ENCODE data around the gene LLCFC1. TPM values are rescaled to one million over a fixed set of nuclear protein-coding genes. Genes with fewer than 3 reads are reported as not detected.

LLCFC1 gene
- total RNA-seq, 1 experiment from 2014 or later, result not detected

DNA sequence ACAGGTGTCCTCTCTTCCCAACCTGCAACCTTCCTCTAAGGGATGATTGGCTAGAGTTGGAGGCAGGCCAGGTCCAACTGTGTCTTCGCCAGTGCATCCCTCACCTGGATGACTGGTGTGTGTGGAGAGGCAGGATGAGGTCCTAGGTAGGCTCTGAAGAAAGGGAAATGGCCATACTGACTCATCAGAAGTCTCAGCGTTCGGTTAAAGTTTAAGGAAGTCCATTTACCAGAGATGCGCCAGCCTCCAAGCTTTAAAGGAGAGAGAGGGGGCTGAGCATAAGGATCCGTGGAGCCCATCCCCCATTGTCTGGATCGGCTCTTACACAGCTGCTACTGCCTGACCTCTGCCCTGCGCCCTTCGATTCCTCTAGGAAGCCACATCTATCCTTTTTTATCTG is 18.4 kb downstream of the LLCFC1 start:
- Mint-ChIP-seq H3K27me3 (ENCODE audit: low read depth) (peaks cover 6% of the 10 kb centered on the region), H3K27ac (no peak overlapping the region), H3K36me3 (peaks cover 28% of the 10 kb centered on the region), H3K9me3 (peaks cover 37% of the 10 kb centered on the region), H3K4me1 (peaks cover 46% of the 10 kb centered on the region), H3K4me3 (no peak overlapping the region)
- CTCF ChIA-PET, result no interaction called here
- ATAC-seq (peak; percentile 41; the same call in 1 of the 2 replicates), DNase-seq (ENCODE audit: low spot score) (no peak)
- POLR2A ChIA-PET, result interaction anchor here (0.6 kb wide), 1 partner anchor 29 kb away, joined by 5 read pairs; no protein-coding TSS in a partner anchor
- TF ChIP-seq, protein P1, sequence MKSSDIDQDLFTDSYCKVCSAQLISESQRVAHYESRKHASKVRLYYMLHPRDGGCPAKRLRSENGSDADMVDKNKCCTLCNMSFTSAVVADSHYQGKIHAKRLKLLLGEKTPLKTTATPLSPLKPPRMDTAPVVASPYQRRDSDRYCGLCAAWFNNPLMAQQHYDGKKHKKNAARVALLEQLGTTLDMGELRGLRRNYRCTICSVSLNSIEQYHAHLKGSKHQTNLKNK (CRISPR knock-in tag; IDR thresholded peaks at IDR 0.05), result no peak
- TF ChIP-seq ESRRA (CRISPR knock-in tag; IDR thresholded peaks at IDR 0.05; ENCODE audit: borderline replicate concordance), result no peak
- TF ChIP-seq RORB (CRISPR knock-in tag; IDR thresholded peaks at IDR 0.05), result no peak
- TF ChIP-seq SP1 (CRISPR knock-in tag; conservative IDR thresholded peaks at IDR 0.05), result no peak
- TF ChIP-seq, protein P2, sequence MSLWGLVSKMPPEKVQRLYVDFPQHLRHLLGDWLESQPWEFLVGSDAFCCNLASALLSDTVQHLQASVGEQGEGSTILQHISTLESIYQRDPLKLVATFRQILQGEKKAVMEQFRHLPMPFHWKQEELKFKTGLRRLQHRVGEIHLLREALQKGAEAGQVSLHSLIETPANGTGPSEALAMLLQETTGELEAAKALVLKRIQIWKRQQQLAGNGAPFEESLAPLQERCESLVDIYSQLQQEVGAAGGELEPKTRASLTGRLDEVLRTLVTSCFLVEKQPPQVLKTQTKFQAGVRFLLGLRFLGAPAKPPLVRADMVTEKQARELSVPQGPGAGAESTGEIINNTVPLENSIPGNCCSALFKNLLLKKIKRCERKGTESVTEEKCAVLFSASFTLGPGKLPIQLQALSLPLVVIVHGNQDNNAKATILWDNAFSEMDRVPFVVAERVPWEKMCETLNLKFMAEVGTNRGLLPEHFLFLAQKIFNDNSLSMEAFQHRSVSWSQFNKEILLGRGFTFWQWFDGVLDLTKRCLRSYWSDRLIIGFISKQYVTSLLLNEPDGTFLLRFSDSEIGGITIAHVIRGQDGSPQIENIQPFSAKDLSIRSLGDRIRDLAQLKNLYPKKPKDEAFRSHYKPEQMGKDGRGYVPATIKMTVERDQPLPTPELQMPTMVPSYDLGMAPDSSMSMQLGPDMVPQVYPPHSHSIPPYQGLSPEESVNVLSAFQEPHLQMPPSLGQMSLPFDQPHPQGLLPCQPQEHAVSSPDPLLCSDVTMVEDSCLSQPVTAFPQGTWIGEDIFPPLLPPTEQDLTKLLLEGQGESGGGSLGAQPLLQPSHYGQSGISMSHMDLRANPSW (CRISPR knock-in tag; conservative IDR thresholded peaks at IDR 0.05; ENCODE audit: low read depth), result no peak
- TF ChIP-seq OVOL2 (CRISPR knock-in tag; IDR thresholded peaks at IDR 0.05; ENCODE audit: borderline replicate concordance), result no peak
- TF ChIP-seq CBFB (CRISPR knock-in tag; IDR thresholded peaks at IDR 0.05; ENCODE audit: low read depth), result no peak
- TF ChIP-seq ZNF138 (CRISPR knock-in tag; conservative IDR thresholded peaks at IDR 0.05), result no peak
- no peak for TF ChIP-seq CREB1 (CRISPR knock-in tag; IDR thresholded peaks at IDR 0.05)
- no peak for TF ChIP-seq MXD4 (CRISPR knock-in tag; IDR thresholded peaks at IDR 0.05; ENCODE audit: borderline replicate concordance)
- no peak for TF ChIP-seq GABPB1 (CRISPR knock-in tag; IDR thresholded peaks at IDR 0.05)
- TF ChIP-seq, protein P3, sequence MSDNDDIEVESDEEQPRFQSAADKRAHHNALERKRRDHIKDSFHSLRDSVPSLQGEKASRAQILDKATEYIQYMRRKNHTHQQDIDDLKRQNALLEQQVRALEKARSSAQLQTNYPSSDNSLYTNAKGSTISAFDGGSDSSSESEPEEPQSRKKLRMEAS (CRISPR knock-in tag; IDR thresholded peaks at IDR 0.05), result no peak
- TF ChIP-seq, protein P4, sequence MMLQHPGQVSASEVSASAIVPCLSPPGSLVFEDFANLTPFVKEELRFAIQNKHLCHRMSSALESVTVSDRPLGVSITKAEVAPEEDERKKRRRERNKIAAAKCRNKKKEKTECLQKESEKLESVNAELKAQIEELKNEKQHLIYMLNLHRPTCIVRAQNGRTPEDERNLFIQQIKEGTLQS (CRISPR knock-in tag; conservative IDR thresholded peaks at IDR 0.05), result no peak
- TF ChIP-seq TEAD4 (CRISPR knock-in tag; IDR thresholded peaks at IDR 0.05), result no peak
- TF ChIP-seq NR3C1 (CRISPR knock-in tag; conservative IDR thresholded peaks at IDR 0.05; ENCODE audit: low read depth), result no peak
- no peak for TF ChIP-seq ZNF317 (CRISPR knock-in tag; IDR thresholded peaks at IDR 0.05; ENCODE audit: borderline replicate concordance, low read depth)
- TF ChIP-seq, protein P5, sequence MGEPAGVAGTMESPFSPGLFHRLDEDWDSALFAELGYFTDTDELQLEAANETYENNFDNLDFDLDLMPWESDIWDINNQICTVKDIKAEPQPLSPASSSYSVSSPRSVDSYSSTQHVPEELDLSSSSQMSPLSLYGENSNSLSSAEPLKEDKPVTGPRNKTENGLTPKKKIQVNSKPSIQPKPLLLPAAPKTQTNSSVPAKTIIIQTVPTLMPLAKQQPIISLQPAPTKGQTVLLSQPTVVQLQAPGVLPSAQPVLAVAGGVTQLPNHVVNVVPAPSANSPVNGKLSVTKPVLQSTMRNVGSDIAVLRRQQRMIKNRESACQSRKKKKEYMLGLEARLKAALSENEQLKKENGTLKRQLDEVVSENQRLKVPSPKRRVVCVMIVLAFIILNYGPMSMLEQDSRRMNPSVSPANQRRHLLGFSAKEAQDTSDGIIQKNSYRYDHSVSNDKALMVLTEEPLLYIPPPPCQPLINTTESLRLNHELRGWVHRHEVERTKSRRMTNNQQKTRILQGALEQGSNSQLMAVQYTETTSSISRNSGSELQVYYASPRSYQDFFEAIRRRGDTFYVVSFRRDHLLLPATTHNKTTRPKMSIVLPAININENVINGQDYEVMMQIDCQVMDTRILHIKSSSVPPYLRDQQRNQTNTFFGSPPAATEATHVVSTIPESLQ (CRISPR knock-in tag; IDR thresholded peaks at IDR 0.05), result no peak
- TF ChIP-seq, protein P6, sequence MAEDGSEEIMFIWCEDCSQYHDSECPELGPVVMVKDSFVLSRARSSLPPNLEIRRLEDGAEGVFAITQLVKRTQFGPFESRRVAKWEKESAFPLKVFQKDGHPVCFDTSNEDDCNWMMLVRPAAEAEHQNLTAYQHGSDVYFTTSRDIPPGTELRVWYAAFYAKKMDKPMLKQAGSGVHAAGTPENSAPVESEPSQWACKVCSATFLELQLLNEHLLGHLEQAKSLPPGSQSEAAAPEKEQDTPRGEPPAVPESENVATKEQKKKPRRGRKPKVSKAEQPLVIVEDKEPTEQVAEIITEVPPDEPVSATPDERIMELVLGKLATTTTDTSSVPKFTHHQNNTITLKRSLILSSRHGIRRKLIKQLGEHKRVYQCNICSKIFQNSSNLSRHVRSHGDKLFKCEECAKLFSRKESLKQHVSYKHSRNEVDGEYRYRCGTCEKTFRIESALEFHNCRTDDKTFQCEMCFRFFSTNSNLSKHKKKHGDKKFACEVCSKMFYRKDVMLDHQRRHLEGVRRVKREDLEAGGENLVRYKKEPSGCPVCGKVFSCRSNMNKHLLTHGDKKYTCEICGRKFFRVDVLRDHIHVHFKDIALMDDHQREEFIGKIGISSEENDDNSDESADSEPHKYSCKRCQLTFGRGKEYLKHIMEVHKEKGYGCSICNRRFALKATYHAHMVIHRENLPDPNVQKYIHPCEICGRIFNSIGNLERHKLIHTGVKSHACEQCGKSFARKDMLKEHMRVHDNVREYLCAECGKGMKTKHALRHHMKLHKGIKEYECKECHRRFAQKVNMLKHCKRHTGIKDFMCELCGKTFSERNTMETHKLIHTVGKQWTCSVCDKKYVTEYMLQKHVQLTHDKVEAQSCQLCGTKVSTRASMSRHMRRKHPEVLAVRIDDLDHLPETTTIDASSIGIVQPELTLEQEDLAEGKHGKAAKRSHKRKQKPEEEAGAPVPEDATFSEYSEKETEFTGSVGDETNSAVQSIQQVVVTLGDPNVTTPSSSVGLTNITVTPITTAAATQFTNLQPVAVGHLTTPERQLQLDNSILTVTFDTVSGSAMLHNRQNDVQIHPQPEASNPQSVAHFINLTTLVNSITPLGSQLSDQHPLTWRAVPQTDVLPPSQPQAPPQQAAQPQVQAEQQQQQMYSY (CRISPR knock-in tag; IDR thresholded peaks at IDR 0.05), result no peak
- TF ChIP-seq, protein P7, sequence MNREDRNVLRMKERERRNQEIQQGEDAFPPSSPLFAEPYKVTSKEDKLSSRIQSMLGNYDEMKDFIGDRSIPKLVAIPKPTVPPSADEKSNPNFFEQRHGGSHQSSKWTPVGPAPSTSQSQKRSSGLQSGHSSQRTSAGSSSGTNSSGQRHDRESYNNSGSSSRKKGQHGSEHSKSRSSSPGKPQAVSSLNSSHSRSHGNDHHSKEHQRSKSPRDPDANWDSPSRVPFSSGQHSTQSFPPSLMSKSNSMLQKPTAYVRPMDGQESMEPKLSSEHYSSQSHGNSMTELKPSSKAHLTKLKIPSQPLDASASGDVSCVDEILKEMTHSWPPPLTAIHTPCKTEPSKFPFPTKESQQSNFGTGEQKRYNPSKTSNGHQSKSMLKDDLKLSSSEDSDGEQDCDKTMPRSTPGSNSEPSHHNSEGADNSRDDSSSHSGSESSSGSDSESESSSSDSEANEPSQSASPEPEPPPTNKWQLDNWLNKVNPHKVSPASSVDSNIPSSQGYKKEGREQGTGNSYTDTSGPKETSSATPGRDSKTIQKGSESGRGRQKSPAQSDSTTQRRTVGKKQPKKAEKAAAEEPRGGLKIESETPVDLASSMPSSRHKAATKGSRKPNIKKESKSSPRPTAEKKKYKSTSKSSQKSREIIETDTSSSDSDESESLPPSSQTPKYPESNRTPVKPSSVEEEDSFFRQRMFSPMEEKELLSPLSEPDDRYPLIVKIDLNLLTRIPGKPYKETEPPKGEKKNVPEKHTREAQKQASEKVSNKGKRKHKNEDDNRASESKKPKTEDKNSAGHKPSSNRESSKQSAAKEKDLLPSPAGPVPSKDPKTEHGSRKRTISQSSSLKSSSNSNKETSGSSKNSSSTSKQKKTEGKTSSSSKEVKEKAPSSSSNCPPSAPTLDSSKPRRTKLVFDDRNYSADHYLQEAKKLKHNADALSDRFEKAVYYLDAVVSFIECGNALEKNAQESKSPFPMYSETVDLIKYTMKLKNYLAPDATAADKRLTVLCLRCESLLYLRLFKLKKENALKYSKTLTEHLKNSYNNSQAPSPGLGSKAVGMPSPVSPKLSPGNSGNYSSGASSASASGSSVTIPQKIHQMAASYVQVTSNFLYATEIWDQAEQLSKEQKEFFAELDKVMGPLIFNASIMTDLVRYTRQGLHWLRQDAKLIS (CRISPR knock-in tag; IDR thresholded peaks at IDR 0.05; ENCODE audit: borderline replicate concordance), result no peak
